ENCODE measurements around the gene SERINC5. TPM values are rescaled to one million over a fixed set of nuclear protein-coding genes. Genes with fewer than 3 reads are reported as not detected.

The SERINC5 gene
- total RNA-seq, 4 donors from 2014 or later: 6.5 to 9.3 (median 8.8) TPM

- peaks cover 0 to 9% (median 4%) of the 10 kb centered on the region in 3 donors for H3K4me1 ChIP-seq
- ATAC-seq: no peak
- no peaks in the 10 kb centered on the region for H3K27me3 ChIP-seq
- TF ChIP-seq CTCF (IDR thresholded peaks at IDR 0.05) (no peak), POLR2AphosphoS5 (IDR thresholded peaks at IDR 0.05) (no peak), POLR2A (IDR thresholded peaks at IDR 0.05) (no peak), EP300 (IDR thresholded peaks at IDR 0.05) (no peak)
- 75 to 92% methylated on average over 6 to 8 of the region's 8 CpGs for WGBS, 2 donors (ENCODE audit: low coverage in 1 of 2)
- H3K27ac ChIP-seq: no peak overlapping the region
- no peaks in the 10 kb centered on the region for H3K9me3 ChIP-seq
- no peak overlapping the region for H3K4me3 ChIP-seq
- H3K36me3 ChIP-seq: no peaks in the 10 kb centered on the region
Observed at GRCh38 chr5:80067531-80068245, 188.2 kb downstream of the SERINC5 start.

GRCh38 chr5:80067016-80067415 lies 188.8 kb downstream of the SERINC5 start:
- no peak overlapping the region for H3K27ac ChIP-seq
- TF ChIP-seq CTCF (IDR thresholded peaks at IDR 0.05) (no peak), POLR2A (IDR thresholded peaks at IDR 0.05) (no peak), EP300 (IDR thresholded peaks at IDR 0.05) (no peak), POLR2AphosphoS5 (IDR thresholded peaks at IDR 0.05) (no peak)
- H3K27me3 ChIP-seq: no peaks in the 10 kb centered on the region
- no peak overlapping the region for H3K4me3 ChIP-seq
- H3K4me1 ChIP-seq: peaks cover 0 to 9% (median 4%) of the 10 kb centered on the region in 3 donors
- no peak for ATAC-seq
- 63 to 80% methylated on average over 2 of the region's 2 CpGs for WGBS, 2 donors (ENCODE audit: low coverage in 1 of 2)
- no peaks in the 10 kb centered on the region for H3K36me3 ChIP-seq
- no peaks in the 10 kb centered on the region for H3K9me3 ChIP-seq

- H3K4me3 ChIP-seq: no peak overlapping the region
- ATAC-seq: no peak
- no peaks in the 10 kb centered on the region for H3K27me3 ChIP-seq
- H3K36me3 ChIP-seq: no peaks in the 10 kb centered on the region
- no peak overlapping the region for H3K27ac ChIP-seq
- TF ChIP-seq POLR2A (IDR thresholded peaks at IDR 0.05): no peak
- TF ChIP-seq POLR2AphosphoS5 (IDR thresholded peaks at IDR 0.05): no peak
- TF ChIP-seq CTCF (IDR thresholded peaks at IDR 0.05): no peak
- no peak for TF ChIP-seq EP300 (IDR thresholded peaks at IDR 0.05)
- H3K9me3 ChIP-seq: no peaks in the 10 kb centered on the region
- no peaks in the 10 kb centered on the region for H3K4me1 ChIP-seq
Observed at GRCh38 chr5:80064124-80064523, 191.7 kb downstream of the SERINC5 start.

Other genes with a start within 250 kb of the SERINC5 start
- gene THBS4, start 220.7 kb downstream of the SERINC5 start, total RNA-seq: 10 to 100 TPM; 18.6 to 82.8 (median 29.2) TPM
- not detected for gene SPZ1, start 64.0 kb upstream of the SERINC5 start, total RNA-seq
- 10 to 100 TPM; 23.6 to 33.8 (median 26.9) TPM for gene ZFYVE16, start 152.0 kb upstream of the SERINC5 start, total RNA-seq
- 10 to 100 TPM in 1 of 4 donors, 1 to 10 TPM in 3; 1.3 to 11.2 (median 3.3) TPM for gene FAM151B, start 232.1 kb upstream of the SERINC5 start, total RNA-seq

Measured in gastroesophageal sphincter (tissue), 4 donors.